CD4-positive, CD25-positive, alpha-beta regulatory T cell (primary cell): ENCODE measurements around the gene SLC9A9. TPM values are rescaled to one million over a fixed set of nuclear protein-coding genes. Genes with fewer than 3 reads are reported as not detected.

Experiments
- ATAC-seq, 2 donors: fragments of 150-1000 bp; cut with Tn5 transposase; one replicate each; pipeline ENCODE4 v1.10.0; 2021; ENCODE audit warnings: low read depth in 2 of 2, moderate number of reproducible peaks in 2 of 2, moderate library complexity in 1 of 2
- DNase-seq, 3 donors: peaks; one replicate each; pipeline versions ENCODE4 v3.0.0 to v3.0.0-alpha.2; 2012 to 2022; ENCODE audit warnings: mixed read lengths in 1 of 3
- H3K27ac ChIP-seq: one replicate; pipeline ENCODE4 v1.7.0; 2013; ENCODE audit warnings: mild to moderate bottlenecking, low read length; ENCODE audit not compliant: insufficient read depth, poor library complexity, severe bottlenecking
- H3K27me3 ChIP-seq: one replicate; pipeline ENCODE4 v1.7.0; 2013; ENCODE audit warnings: low read length; ENCODE audit not compliant: control insufficient read depth, insufficient read depth
- H3K36me3 ChIP-seq: one replicate; pipeline ENCODE4 v1.7.0; 2013; ENCODE audit warnings: mild to moderate bottlenecking, low read length, moderate library complexity; ENCODE audit not compliant: control insufficient read depth, insufficient read depth
- H3K4me1 ChIP-seq: 2 replicates; pipeline ENCODE4 v1.7.0; 2013; ENCODE audit warnings: mild to moderate bottlenecking, low read length; ENCODE audit not compliant: insufficient read depth, control insufficient read depth, poor library complexity, severe bottlenecking
- H3K4me3 ChIP-seq: one replicate; pipeline ENCODE4 v1.7.0; 2013; ENCODE audit warnings: low read depth, mild to moderate bottlenecking, low read length, moderate library complexity
- H3K9me3 ChIP-seq, 2 experiments: 1 replicate in 1 of 2; 2 replicates in 1 of 2; pipeline ENCODE4 v1.7.0; 2013; ENCODE audit warnings: low read length in 2 of 2, mild to moderate bottlenecking in 1 of 2, moderate library complexity in 1 of 2; ENCODE audit not compliant: control insufficient read depth in 2 of 2
- H3K27ac Mint-ChIP-seq, 3 donors: one replicate each; pipeline ENCODE4 v1.8.0; 2020 to 2022; ENCODE audit warnings: mild to moderate bottlenecking in 3 of 3, mixed read lengths in 3 of 3, moderate library complexity in 2 of 3
- H3K27me3 Mint-ChIP-seq: one replicate; pipeline ENCODE4 v1.8.0; 2022; ENCODE audit warnings: mild to moderate bottlenecking, mixed read lengths
- H3K36me3 Mint-ChIP-seq: one replicate; pipeline ENCODE4 v1.8.0; 2020; ENCODE audit warnings: mixed read lengths
- H3K4me1 Mint-ChIP-seq, 4 donors: one replicate each; pipeline ENCODE4 v1.8.0; 2020 to 2022; ENCODE audit warnings: mixed read lengths in 4 of 4, mild to moderate bottlenecking in 1 of 4
- H3K4me3 Mint-ChIP-seq, 4 donors: one replicate each; pipeline ENCODE4 v1.8.0; 2020 to 2022; ENCODE audit warnings: mild to moderate bottlenecking in 4 of 4, mixed read lengths in 4 of 4, moderate library complexity in 3 of 4
- H3K9me3 Mint-ChIP-seq, 7 donors: one replicate each; pipeline ENCODE4 v1.8.0; 2020 to 2022; ENCODE audit warnings: mixed read lengths in 7 of 7, mild to moderate bottlenecking in 3 of 7, moderate library complexity in 2 of 7
- polyA plus RNA-seq, 4 donors: library from polyadenylated mRNA; unstranded; fragments of 300-500 nt; fragmentation: Illumina TruSeq; gene quantifications; one replicate each; pipeline ENCODE4 v1.2.3, GENCODE V29; 2021
- total RNA-seq: library from RNA; stranded (reverse); gene quantifications from one replicate; pipeline ENCODE4 v1.2.3, GENCODE V29; 2022

The SLC9A9 gene
- total and polyA plus RNA-seq, 5 donors from 2014 or later: 31.7 to 49.3 (median 46.4) TPM

DNA sequence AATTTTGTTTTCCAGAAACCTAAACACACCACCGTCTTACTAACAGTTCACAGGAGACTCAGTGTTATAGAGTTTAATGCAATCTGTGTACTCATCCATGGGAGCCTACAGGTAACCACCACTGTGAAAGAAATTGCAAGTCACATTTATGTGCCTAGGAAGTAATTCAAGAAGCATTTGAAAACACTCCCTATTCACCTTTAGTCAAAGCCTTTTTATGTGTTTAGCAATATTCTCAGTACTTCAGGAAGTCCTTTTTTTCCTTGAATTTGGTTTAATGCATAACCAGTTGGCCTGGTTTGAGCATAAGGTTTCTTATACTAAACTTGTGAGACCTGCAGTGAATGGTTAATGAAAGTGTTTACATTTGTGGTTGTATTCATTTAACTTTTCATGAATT, 382.6 kb downstream of the SLC9A9 start:
- Histone ChIP-seq H3K4me3 (no peak overlapping the region), H3K27me3 (no peaks in the 10 kb centered on the region), H3K4me1 (no peaks in the 10 kb centered on the region), H3K36me3 (peaks cover 18% of the 10 kb centered on the region), H3K9me3 (no peaks in the 10 kb centered on the region), H3K27ac (no peak overlapping the region)
- Mint-ChIP-seq H3K36me3 (peaks cover 39% of the 10 kb centered on the region), H3K27me3 (no peaks in the 10 kb centered on the region), H3K27ac (no peak overlapping the region), H3K4me1 (no peaks in the 10 kb centered on the region), H3K4me3 (no peak overlapping the region), H3K9me3 (peaks cover 0 to 2% (median 0%) of the 10 kb centered on the region in 7 donors)
- ATAC-seq (no peak), DNase-seq (no peak)

- Mint-ChIP-seq H3K4me1 (no peaks in the 10 kb centered on the region), H3K36me3 (peaks cover 46% of the 10 kb centered on the region), H3K27me3 (no peaks in the 10 kb centered on the region), H3K9me3 (peaks cover 0 to 6% (median 0%) of the 10 kb centered on the region in 7 donors), H3K4me3 (no peak overlapping the region), H3K27ac (peak overlapping the region in 1 of 3 donors; percentile 15)
- Histone ChIP-seq H3K4me3 (no peak overlapping the region), H3K9me3 (no peaks in the 10 kb centered on the region), H3K36me3 (peaks cover 18% of the 10 kb centered on the region), H3K27me3 (no peaks in the 10 kb centered on the region), H3K27ac (no peak overlapping the region), H3K4me1 (no peaks in the 10 kb centered on the region)
- ATAC-seq (no peak), DNase-seq (no peak)
Observed at GRCh38 chr3:143464850-143465249, 383.4 kb downstream of the SLC9A9 start.

- no peak overlapping the region for H3K27ac Mint-ChIP-seq
Observed at GRCh38 chr3:143455480-143455879, 392.8 kb downstream of the SLC9A9 start.

GRCh38 chr3:143450632-143451031, 397.6 kb downstream of the SLC9A9 start:
- H3K4me1 Mint-ChIP-seq: peaks cover 0 to 5% (median under 1%) of the 10 kb centered on the region in 4 donors
- no peaks in the 10 kb centered on the region for H3K27me3 ChIP-seq

More at GRCh38 chr3:143455480-143455879, 392.8 kb downstream of the SLC9A9 start:
- no peaks in the 10 kb centered on the region for H3K4me1 ChIP-seq
- Mint-ChIP-seq H3K9me3 (peaks cover 0 to 6% (median 1%) of the 10 kb centered on the region in 7 donors), H3K36me3 (peaks cover 23% of the 10 kb centered on the region), H3K4me3 (no peak overlapping the region), H3K27me3 (no peaks in the 10 kb centered on the region), H3K4me1 (peaks cover 0 to 13% (median 0%) of the 10 kb centered on the region in 4 donors)
- ATAC-seq: no peak
- no peak overlapping the region for H3K4me3 ChIP-seq
- peaks cover 3% of the 10 kb centered on the region for H3K36me3 ChIP-seq
- no peak overlapping the region for H3K27ac ChIP-seq
- H3K27me3 ChIP-seq: no peaks in the 10 kb centered on the region
- no peak for DNase-seq
- no peaks in the 10 kb centered on the region for H3K9me3 ChIP-seq

GRCh38 chr3:143447491-143447890, 400.8 kb downstream of the SLC9A9 start:
- Mint-ChIP-seq H3K9me3 (no peaks in the 10 kb centered on the region), H3K4me3 (no peak overlapping the region), H3K27me3 (no peaks in the 10 kb centered on the region), H3K36me3 (peaks cover 19% of the 10 kb centered on the region), H3K27ac (no peak overlapping the region), H3K4me1 (peaks cover 18 to 31% (median 20%) of the 10 kb centered on the region in 4 donors)
- H3K27ac ChIP-seq: no peak overlapping the region
- H3K4me1 ChIP-seq: peaks cover 18% of the 10 kb centered on the region
- no peaks in the 10 kb centered on the region for H3K36me3 ChIP-seq
- H3K9me3 ChIP-seq: no peaks in the 10 kb centered on the region
- ATAC-seq (no peak), DNase-seq (no peak)
- H3K4me3 ChIP-seq: no peak overlapping the region
- H3K27me3 ChIP-seq: no peaks in the 10 kb centered on the region

More at GRCh38 chr3:143450632-143451031, 397.6 kb downstream of the SLC9A9 start:
- no peaks in the 10 kb centered on the region for H3K9me3 ChIP-seq
- no peaks in the 10 kb centered on the region for H3K4me1 ChIP-seq
- Mint-ChIP-seq H3K27ac (no peak overlapping the region), H3K27me3 (no peaks in the 10 kb centered on the region), H3K4me3 (no peak overlapping the region), H3K36me3 (peaks cover 12% of the 10 kb centered on the region), H3K9me3 (no peaks in the 10 kb centered on the region)
- no peak for DNase-seq
- no peak overlapping the region for H3K4me3 ChIP-seq
- no peak overlapping the region for H3K27ac ChIP-seq
- no peak for ATAC-seq
- H3K36me3 ChIP-seq: no peaks in the 10 kb centered on the region

DNA sequence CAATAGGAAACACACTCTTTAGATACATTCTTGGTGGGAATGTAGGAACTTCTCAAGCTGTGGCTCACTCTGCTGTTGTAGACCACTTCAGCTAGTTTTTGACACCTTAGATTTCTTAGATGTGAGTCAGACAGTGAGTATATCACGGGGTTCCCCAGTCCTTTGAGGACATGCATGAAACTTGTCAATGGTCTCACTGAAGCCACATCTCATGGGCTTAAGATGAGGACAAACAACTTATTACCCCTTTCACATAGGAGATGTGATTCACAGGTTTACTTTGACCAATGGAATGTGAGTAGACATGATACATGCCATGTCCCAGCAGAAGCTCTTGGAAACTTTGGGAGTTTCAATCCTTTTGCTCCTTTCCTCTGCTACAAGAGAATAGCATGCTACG, 403.1 kb downstream of the SLC9A9 start:
- ATAC-seq (no peak), DNase-seq (no peak)
- H3K27ac Mint-ChIP-seq: peak overlapping the region in 2 of 3 donors; percentile 55 to 71
- H3K4me3 Mint-ChIP-seq: no peak overlapping the region
- H3K27me3 ChIP-seq: no peaks in the 10 kb centered on the region
- peaks cover 19% of the 10 kb centered on the region for H3K36me3 Mint-ChIP-seq
- no peaks in the 10 kb centered on the region for H3K9me3 ChIP-seq
- H3K4me1 Mint-ChIP-seq: peaks cover 18 to 36% (median 20%) of the 10 kb centered on the region in 4 donors
- no peak overlapping the region for H3K27ac ChIP-seq
- no peak overlapping the region for H3K4me3 ChIP-seq
- peaks cover 18% of the 10 kb centered on the region for H3K4me1 ChIP-seq
- H3K36me3 ChIP-seq: no peaks in the 10 kb centered on the region
- H3K9me3 Mint-ChIP-seq: no peaks in the 10 kb centered on the region
- no peaks in the 10 kb centered on the region for H3K27me3 Mint-ChIP-seq

GRCh38 chr3:143443851-143444331, 404.4 kb downstream of the SLC9A9 start:
- Histone ChIP-seq H3K9me3 (no peaks in the 10 kb centered on the region), H3K36me3 (no peaks in the 10 kb centered on the region), H3K27ac (no peak overlapping the region), H3K4me3 (peak overlapping the region; percentile 14), H3K4me1 (peaks cover 18% of the 10 kb centered on the region), H3K27me3 (no peaks in the 10 kb centered on the region)
- peak in 2 of 3 donors; percentile 34 to 62 for DNase-seq
- Mint-ChIP-seq H3K9me3 (no peaks in the 10 kb centered on the region), H3K4me3 (peak overlapping the region in 3 of 4 donors; percentile 8 to 44 (median 17)), H3K36me3 (peaks cover 23% of the 10 kb centered on the region), H3K27ac (peak overlapping the region; percentile 55 to 71 (median 63)), H3K27me3 (no peaks in the 10 kb centered on the region), H3K4me1 (peaks cover 18 to 36% (median 21%) of the 10 kb centered on the region in 4 donors)
- ATAC-seq: peak; percentile 36 to 70

DNA sequence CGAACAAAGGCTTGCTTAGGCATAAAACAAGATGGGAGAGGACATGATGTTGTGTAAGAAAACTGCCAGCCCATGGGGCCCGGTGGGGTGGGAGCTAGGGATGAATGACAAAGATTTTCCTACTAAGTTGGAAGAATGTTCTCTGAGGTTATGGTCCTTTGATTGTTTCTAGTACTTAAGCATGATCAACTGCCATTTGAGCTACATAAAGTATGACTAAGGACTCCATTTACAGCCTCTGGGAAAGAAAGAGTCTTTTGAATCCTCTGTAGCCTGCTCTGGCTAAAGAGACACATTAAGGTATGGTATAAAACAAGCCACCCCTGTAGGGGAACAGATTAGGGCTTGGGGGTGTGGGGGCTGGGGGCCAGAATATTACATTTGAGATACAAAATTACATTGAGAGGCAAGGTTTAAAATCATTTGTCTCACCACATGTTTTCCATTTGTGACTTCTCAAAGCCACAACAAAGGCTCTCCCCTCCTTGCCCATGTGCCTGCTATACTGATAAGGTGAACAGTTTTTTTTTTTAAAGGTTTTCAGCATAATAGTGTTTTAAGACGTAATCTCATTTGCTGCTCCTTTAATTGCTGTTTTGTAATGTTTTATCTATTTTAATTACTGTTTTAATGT, 405.3 kb downstream of the SLC9A9 start:
- Histone ChIP-seq H3K36me3 (no peaks in the 10 kb centered on the region), H3K4me3 (peak overlapping the region; percentile 5), H3K27me3 (no peaks in the 10 kb centered on the region), H3K27ac (peak overlapping the region; percentile 1), H3K4me1 (peaks cover 18% of the 10 kb centered on the region), H3K9me3 (no peaks in the 10 kb centered on the region)
- H3K27me3 Mint-ChIP-seq: no peaks in the 10 kb centered on the region
- DNase-seq: peak in 2 of 3 donors; percentile 12 to 39
- peaks cover 23% of the 10 kb centered on the region for H3K36me3 Mint-ChIP-seq
- H3K4me1 Mint-ChIP-seq: peaks cover 18 to 36% (median 21%) of the 10 kb centered on the region in 4 donors
- H3K27ac Mint-ChIP-seq: peak overlapping the region in 2 of 3 donors; percentile 43 to 71
- no peaks in the 10 kb centered on the region for H3K9me3 Mint-ChIP-seq
- ATAC-seq: no peak
- no peak overlapping the region for H3K4me3 Mint-ChIP-seq
